ENCODE data around the gene CCDC68. TPM values are rescaled to one million over a fixed set of nuclear protein-coding genes. Genes with fewer than 3 reads are reported as not detected.

The CCDC68 gene
- total RNA-seq, 1 experiment from 2014 or later: 6.6 TPM

DNA sequence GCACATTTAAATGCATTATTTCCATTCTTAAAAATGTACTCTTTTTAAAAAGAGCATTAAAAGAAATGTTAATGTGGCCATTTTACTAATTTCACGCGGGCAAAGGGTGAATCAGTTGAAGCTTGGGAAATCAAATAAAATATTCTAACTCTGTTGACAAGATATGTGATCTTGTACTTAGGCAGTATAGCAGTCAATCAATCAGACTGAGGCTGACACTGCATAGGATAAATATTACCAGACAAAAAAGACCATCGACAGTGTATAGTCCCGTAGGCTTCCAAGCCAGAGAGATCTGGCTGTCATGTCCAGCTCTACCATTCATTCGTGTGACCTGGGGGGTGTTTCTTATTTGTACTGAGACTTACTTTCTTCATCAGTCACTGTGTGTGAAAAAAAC lies 39.8 kb upstream of the CCDC68 start:
- no TSS peak for BruUV-seq (replicated peaks)
- H4K20me1 ChIP-seq (ENCODE audit: insufficient read depth): no peaks in the 10 kb centered on the region
- no peaks in the 10 kb centered on the region for H3K9me3 ChIP-seq (ENCODE audit: control insufficient read depth in 1 of 2, insufficient read depth in 1 of 2, low read depth in 1 of 2, low read length in 2 of 2)
- no peak overlapping the region for H3K27ac ChIP-seq (ENCODE audit: low read depth, low read length)
- H3K27me3 ChIP-seq (ENCODE audit: insufficient read depth, low read length): no peaks in the 10 kb centered on the region
- H3K4me1 ChIP-seq (ENCODE audit: control insufficient read depth in 1 of 2, insufficient read depth in 2 of 2, low read length in 2 of 2): no peaks in the 10 kb centered on the region
- intact Hi-C loops (cut with micrococcal nuclease): no loop called here
- no peaks in the 10 kb centered on the region for H3K9me2 ChIP-seq (ENCODE audit: insufficient read depth)
- POLR2A ChIA-PET: no interaction called here
- ATAC-seq (no peak), DNase-seq (ENCODE audit: low read depth, low spot score) (no peak)
- RAD21 ChIA-PET (ENCODE audit: low non-redundant PET in 1 of 2, low total read pairs in 2 of 2, uncharacterized antibody in 2 of 2, unreplicated experiment in 2 of 2): no interaction called here
- no peak overlapping the region for H3K4me3 ChIP-seq (replicated peaks in 1 of 2; ENCODE audit: low read depth in 1 of 2, low read length in 2 of 2)
- H3K9ac ChIP-seq (ENCODE audit: low read length): no peak overlapping the region
- H3K36me3 ChIP-seq (ENCODE audit: control insufficient read depth in 1 of 2, insufficient read depth in 2 of 2, low read length in 2 of 2): no peaks in the 10 kb centered on the region
- CTCF ChIA-PET: no interaction called here
- TF ChIP-seq, protein P1, sequence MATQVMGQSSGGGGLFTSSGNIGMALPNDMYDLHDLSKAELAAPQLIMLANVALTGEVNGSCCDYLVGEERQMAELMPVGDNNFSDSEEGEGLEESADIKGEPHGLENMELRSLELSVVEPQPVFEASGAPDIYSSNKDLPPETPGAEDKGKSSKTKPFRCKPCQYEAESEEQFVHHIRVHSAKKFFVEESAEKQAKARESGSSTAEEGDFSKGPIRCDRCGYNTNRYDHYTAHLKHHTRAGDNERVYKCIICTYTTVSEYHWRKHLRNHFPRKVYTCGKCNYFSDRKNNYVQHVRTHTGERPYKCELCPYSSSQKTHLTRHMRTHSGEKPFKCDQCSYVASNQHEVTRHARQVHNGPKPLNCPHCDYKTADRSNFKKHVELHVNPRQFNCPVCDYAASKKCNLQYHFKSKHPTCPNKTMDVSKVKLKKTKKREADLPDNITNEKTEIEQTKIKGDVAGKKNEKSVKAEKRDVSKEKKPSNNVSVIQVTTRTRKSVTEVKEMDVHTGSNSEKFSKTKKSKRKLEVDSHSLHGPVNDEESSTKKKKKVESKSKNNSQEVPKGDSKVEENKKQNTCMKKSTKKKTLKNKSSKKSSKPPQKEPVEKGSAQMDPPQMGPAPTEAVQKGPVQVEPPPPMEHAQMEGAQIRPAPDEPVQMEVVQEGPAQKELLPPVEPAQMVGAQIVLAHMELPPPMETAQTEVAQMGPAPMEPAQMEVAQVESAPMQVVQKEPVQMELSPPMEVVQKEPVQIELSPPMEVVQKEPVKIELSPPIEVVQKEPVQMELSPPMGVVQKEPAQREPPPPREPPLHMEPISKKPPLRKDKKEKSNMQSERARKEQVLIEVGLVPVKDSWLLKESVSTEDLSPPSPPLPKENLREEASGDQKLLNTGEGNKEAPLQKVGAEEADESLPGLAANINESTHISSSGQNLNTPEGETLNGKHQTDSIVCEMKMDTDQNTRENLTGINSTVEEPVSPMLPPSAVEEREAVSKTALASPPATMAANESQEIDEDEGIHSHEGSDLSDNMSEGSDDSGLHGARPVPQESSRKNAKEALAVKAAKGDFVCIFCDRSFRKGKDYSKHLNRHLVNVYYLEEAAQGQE (IDR thresholded peaks at IDR 0.05; ENCODE audit: low read depth): no peak
- TF ChIP-seq POLR2AphosphoS5 (IDR thresholded peaks at IDR 0.05; ENCODE audit: low read depth, low read length) (no peak), POLR2A (IDR thresholded peaks at IDR 0.05; ENCODE audit: borderline replicate concordance, extremely low read depth, insufficient read depth, insufficient read length) (no peak), MAX (IDR thresholded peaks at IDR 0.05) (no peak), YY1 (IDR thresholded peaks at IDR 0.05; ENCODE audit: extremely low read depth, insufficient replicate concordance, low read depth, low read length) (no peak), EGR1 (IDR thresholded peaks at IDR 0.05; ENCODE audit: low read depth) (no peak)
- H3K4me2 ChIP-seq (ENCODE audit: low read length): no peak overlapping the region
- H2AFZ ChIP-seq (ENCODE audit: low read depth, low read length, poor library complexity, severe bottlenecking): no peak overlapping the region
- H3K79me2 ChIP-seq (ENCODE audit: insufficient read depth, low read length): no peaks in the 10 kb centered on the region

All from HCT116 (cell line).